Measurements from ENCODE around the gene TMEM63C. TPM values are rescaled to one million over a fixed set of nuclear protein-coding genes. Genes with fewer than 3 reads are reported as not detected.

TMEM63C gene
- total RNA-seq, 6 experiments from 2014 or later, result 0.05 TPM; not detected in 5

GRCh38 chr14:77139540-77140358 lies 41.8 kb upstream of the TMEM63C start:
- Mint-ChIP-seq H3K4me3 (peak overlapping the region; percentile 48), H3K4me1 (ENCODE audit: low read depth) (peaks cover 7% of the 10 kb centered on the region; the same call in 1 of the 2 replicates), H3K36me3 (ENCODE audit: low read depth) (no peaks in the 10 kb centered on the region), H3K27ac (no peak overlapping the region), H3K27me3 (ENCODE audit: insufficient read depth) (peaks cover 37% of the 10 kb centered on the region), H3K9me3 (no peaks in the 10 kb centered on the region)
- DNase-seq, result no peak
- TF ChIP-seq CTCF (IDR thresholded peaks at IDR 0.05), result peak; percentile 77

DNA sequence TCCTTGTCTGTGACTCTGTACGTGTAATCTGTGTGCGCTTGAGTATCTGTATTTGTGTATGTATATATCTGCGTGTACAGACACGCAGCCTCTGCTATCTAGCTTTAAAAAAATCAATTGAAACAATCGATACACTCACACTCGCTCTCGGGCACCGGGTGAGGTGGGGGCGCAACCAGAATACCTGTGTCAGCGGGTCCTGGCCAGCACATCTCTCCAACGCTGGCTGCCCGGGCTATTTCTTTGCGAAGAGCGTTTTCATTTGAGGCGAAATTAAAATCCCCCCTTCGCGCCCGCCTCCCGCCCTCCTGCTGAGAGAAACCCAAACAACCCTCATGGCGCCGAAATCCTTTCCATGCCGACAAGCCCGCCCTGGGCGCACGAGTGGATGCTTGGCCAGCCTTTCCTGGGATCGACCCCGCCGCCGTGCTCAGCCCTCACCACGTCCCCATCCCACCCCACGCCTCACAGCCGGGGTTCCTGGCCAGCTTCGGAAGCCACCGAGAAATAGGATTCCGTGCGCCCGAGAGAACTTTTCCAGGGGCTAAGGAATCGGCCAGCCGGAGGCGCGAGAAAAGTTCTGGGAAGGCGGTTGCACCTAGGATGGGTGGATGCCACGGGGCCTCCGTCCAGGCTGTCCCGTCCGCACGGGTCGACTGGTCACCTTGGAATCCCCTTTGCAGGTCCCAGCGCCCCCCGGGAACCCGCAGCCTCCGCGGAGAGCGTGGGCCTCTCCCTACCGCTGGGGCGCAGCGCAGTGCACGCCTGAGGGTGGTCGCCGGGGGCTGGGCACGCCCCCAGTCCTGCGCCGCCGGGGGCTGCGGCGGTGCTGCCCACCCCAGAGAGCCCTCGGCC lies 41.0 kb upstream of the TMEM63C start:
- H3K9me3 Mint-ChIP-seq, result no peaks in the 10 kb centered on the region
- DNase-seq, result no peak
- H3K36me3 Mint-ChIP-seq (ENCODE audit: low read depth), result no peaks in the 10 kb centered on the region
- no peak for TF ChIP-seq CTCF (IDR thresholded peaks at IDR 0.05)
- H3K4me1 Mint-ChIP-seq (ENCODE audit: low read depth), result peaks cover 7% of the 10 kb centered on the region; the same call in 1 of the 2 replicates
- H3K4me3 Mint-ChIP-seq, result peak overlapping the region; percentile 48
- no peak overlapping the region for H3K27ac Mint-ChIP-seq
- H3K27me3 Mint-ChIP-seq (ENCODE audit: insufficient read depth), result peaks cover 37% of the 10 kb centered on the region

GRCh38 chr14:77141214-77142004 lies 40.2 kb upstream of the TMEM63C start, which contains the start of gene ZDHHC22:
TSS of gene ZDHHC22 (minus strand) at chr14:77141791. CDS start at chr14:77139738, 2,053 bp downstream.
- H3K27ac Mint-ChIP-seq, result no peak within 1 kb of the TSS

GRCh38 chr14:77142005-77142800 lies 39.4 kb upstream of the TMEM63C start:
- H3K27ac Mint-ChIP-seq, result no peak overlapping the region
- TF ChIP-seq CTCF (IDR thresholded peaks at IDR 0.05), result no peak
- peaks cover 7% of the 10 kb centered on the region; the same call in 1 of the 2 replicates for H3K4me1 Mint-ChIP-seq (ENCODE audit: low read depth)
- no peaks in the 10 kb centered on the region for H3K36me3 Mint-ChIP-seq (ENCODE audit: low read depth)
- H3K27me3 Mint-ChIP-seq (ENCODE audit: insufficient read depth), result peaks cover 51% of the 10 kb centered on the region
- no peaks in the 10 kb centered on the region for H3K9me3 Mint-ChIP-seq
- H3K4me3 Mint-ChIP-seq, result no peak overlapping the region
- DNase-seq, result no peak

More at GRCh38 chr14:77141214-77142004, 40.2 kb upstream of the TMEM63C start, which contains the start of gene ZDHHC22:
- Mint-ChIP-seq H3K27me3 (ENCODE audit: insufficient read depth) (peaks cover 46% of the 10 kb centered on the region), H3K36me3 (ENCODE audit: low read depth) (no peaks in the 10 kb centered on the region), H3K9me3 (no peaks in the 10 kb centered on the region), H3K4me3 (peak within 1 kb of the TSS; percentile 48; the same call in 1 of the 2 replicates), H3K4me1 (ENCODE audit: low read depth) (peaks cover 7% of the 10 kb centered on the region; the same call in 1 of the 2 replicates)
- no peak for DNase-seq
- TF ChIP-seq CTCF (IDR thresholded peaks at IDR 0.05), result peak; percentile 68

Data from HFFc6 (cell line).